MCF 10A (cell line): ENCODE results near the gene PRKG1. TPM values are rescaled to one million over a fixed set of nuclear protein-coding genes. Genes with fewer than 3 reads are reported as not detected.

Experiments
- BruUV-seq: library from RNA; stranded (reverse); fragments of 400-500 nt; replicated peaks from 2 replicates; lab custom pipeline; 2021; lab: Mats Ljungman, UMichigan
- CTCF ChIA-PET: fragments of 300-600 bp; sonication (Branson Sonifier 250); formaldehyde crosslinking; extraction: SDS; loops from one replicate; lab custom pipeline; 2021; ENCODE audit warnings: antibody characterized with exemption, inconsistent platforms; lab: Yijun Ruan, JAX
- POLR2A ChIA-PET: fragments of 300-600, 350-650 bp; sonication (Branson Sonifier 250); formaldehyde crosslinking; extraction: SDS; loops from one replicate; lab custom pipeline; 2020; ENCODE audit warnings: antibody characterized with exemption, inconsistent platforms; lab: Yijun Ruan, JAX
- DNase-seq: peaks from one replicate; pipeline ENCODE4 v3.0.0-alpha.2; 2018; ENCODE audit not compliant: unreplicated experiment
- H3K27ac Mint-ChIP-seq: one replicate; pipeline ENCODE4 v1.8.0; 2022; ENCODE audit warnings: mild to moderate bottlenecking, low read depth, mixed read lengths; ENCODE audit not compliant: unreplicated experiment
- H3K27me3 Mint-ChIP-seq: one replicate; pipeline ENCODE4 v1.8.0; 2022; ENCODE audit warnings: mixed read lengths; ENCODE audit not compliant: insufficient read depth, unreplicated experiment
- H3K36me3 Mint-ChIP-seq: one replicate; pipeline ENCODE4 v1.8.0; 2022; ENCODE audit warnings: mild to moderate bottlenecking, moderate library complexity, mixed read lengths; ENCODE audit not compliant: insufficient read depth, unreplicated experiment
- H3K4me1 Mint-ChIP-seq: one replicate; pipeline ENCODE4 v1.8.0; 2022; ENCODE audit warnings: mixed read lengths; ENCODE audit not compliant: insufficient read depth, unreplicated experiment
- H3K4me3 Mint-ChIP-seq: one replicate; pipeline ENCODE4 v1.8.0; 2022; ENCODE audit warnings: mild to moderate bottlenecking, moderate library complexity, mixed read lengths; ENCODE audit not compliant: unreplicated experiment
- H3K9me3 Mint-ChIP-seq: one replicate; pipeline ENCODE4 v1.8.0; 2022; ENCODE audit warnings: mixed read lengths; ENCODE audit not compliant: unreplicated experiment
- intact Hi-C: fragments of 100-400 bp; cut with micrococcal nuclease; formaldehyde crosslinking; loops from 2 replicates; pipeline ENCODE4 v1.14.1; 2022
- total RNA-seq: library from RNA; stranded (reverse); gene quantifications from 2 replicates; pipeline ENCODE4 v1.2.3, GENCODE V29; 2022
- TF ChIP-seq, protein P1 (sequence below): fragments of 200-600 bp; IDR thresholded peaks from one replicate; pipeline ENCODE4 v1.8.0; 2022; ENCODE audit warnings: antibody characterized with exemption, mild to moderate bottlenecking; ENCODE audit not compliant: unreplicated experiment

Gene PRKG1
- total RNA-seq, 1 experiment from 2014 or later, result 0.09 TPM

DNA sequence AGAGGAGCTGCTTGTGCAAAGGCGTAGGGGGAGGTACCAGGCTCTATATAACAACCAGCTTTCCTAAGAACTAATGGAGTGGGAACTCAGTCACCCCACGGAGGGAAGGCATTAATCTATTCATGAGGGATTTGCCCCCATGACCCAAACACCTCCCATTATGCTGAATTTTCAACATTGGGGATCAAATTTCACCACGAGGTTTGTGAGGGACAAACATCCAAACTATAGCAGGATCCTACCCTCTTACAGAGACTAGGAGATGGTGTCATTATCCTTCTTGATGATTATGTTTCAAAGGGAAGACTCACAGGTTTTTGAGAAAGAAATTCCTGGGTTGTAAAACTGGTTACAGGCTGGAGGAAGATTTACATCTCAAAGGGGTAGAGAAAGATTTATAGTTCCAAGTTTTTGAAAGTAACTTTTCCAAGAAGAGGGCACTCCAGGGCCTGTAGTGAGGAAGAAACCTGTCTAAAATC, 944.8 kb downstream of the PRKG1 start:
- peaks cover 1% of the 10 kb centered on the region for H3K9me3 Mint-ChIP-seq
- intact Hi-C loops, result no loop called here
- H3K27ac Mint-ChIP-seq, result no peak overlapping the region
- BruUV-seq, result no TSS peak
- no peak overlapping the region for H3K4me3 Mint-ChIP-seq
- no peaks in the 10 kb centered on the region for H3K4me1 Mint-ChIP-seq
- peaks cover 15% of the 10 kb centered on the region for H3K27me3 Mint-ChIP-seq
- TF ChIP-seq, protein P1, sequence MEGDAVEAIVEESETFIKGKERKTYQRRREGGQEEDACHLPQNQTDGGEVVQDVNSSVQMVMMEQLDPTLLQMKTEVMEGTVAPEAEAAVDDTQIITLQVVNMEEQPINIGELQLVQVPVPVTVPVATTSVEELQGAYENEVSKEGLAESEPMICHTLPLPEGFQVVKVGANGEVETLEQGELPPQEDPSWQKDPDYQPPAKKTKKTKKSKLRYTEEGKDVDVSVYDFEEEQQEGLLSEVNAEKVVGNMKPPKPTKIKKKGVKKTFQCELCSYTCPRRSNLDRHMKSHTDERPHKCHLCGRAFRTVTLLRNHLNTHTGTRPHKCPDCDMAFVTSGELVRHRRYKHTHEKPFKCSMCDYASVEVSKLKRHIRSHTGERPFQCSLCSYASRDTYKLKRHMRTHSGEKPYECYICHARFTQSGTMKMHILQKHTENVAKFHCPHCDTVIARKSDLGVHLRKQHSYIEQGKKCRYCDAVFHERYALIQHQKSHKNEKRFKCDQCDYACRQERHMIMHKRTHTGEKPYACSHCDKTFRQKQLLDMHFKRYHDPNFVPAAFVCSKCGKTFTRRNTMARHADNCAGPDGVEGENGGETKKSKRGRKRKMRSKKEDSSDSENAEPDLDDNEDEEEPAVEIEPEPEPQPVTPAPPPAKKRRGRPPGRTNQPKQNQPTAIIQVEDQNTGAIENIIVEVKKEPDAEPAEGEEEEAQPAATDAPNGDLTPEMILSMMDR, result no peak
- DNase-seq, result no peak
- ChIA-PET POLR2A (no interaction called here), CTCF (no interaction called here)
- no peaks in the 10 kb centered on the region for H3K36me3 Mint-ChIP-seq

DNA sequence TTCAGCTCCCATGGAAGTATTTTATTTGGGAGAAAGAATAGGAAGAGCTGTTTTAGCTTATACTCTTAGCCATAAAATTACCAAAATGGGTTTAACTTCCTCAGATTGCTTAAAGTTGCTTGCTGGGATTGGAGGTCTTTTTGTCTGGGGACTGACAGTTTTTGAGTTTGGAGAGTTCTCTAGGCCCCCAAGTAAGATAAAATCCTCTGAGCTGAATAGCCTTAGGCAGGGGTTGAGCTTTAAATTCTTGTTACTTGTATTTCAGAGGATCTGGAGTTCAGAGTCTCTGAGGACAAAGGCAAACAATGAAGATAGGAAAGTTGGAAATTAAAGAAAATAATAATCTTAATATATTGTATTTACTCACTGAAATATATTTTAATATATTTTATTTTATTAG, 945.4 kb downstream of the PRKG1 start:
- Mint-ChIP-seq H3K4me3 (no peak overlapping the region), H3K27ac (no peak overlapping the region), H3K9me3 (no peaks in the 10 kb centered on the region), H3K36me3 (no peaks in the 10 kb centered on the region), H3K27me3 (peaks cover 15% of the 10 kb centered on the region), H3K4me1 (no peaks in the 10 kb centered on the region)
- ChIA-PET POLR2A (no interaction called here), CTCF (no interaction called here)
- no peak for DNase-seq
- intact Hi-C loops, result no loop called here
- BruUV-seq, result no TSS peak
- TF ChIP-seq, protein P1, result no peak

DNA sequence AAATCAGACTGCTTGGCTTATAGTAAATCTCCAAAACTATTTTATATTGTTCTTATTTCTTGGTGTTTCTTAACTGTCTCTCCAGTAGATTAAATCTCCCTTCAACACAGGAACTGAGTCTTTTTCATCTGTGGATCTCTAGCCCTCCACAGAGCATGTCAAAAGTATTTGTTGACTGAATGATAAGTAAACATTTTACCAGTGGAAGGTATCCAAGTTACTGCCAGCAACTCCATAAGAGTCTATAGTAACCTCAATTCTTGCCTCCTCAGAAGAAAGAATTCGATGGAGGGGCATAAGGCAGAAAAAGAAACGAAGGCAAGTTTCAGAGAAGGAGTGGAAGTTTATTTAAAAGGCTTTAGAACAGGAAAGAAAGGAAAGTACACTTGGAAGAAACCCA, 945.9 kb downstream of the PRKG1 start:
- H3K4me1 Mint-ChIP-seq, result no peaks in the 10 kb centered on the region
- H3K36me3 Mint-ChIP-seq, result no peaks in the 10 kb centered on the region
- ChIA-PET CTCF (no interaction called here), POLR2A (no interaction called here)
- no TSS peak for BruUV-seq
- H3K27me3 Mint-ChIP-seq, result peaks cover 15% of the 10 kb centered on the region
- no peak overlapping the region for H3K4me3 Mint-ChIP-seq
- DNase-seq, result no peak
- H3K9me3 Mint-ChIP-seq, result no peaks in the 10 kb centered on the region
- TF ChIP-seq, protein P1, result no peak
- intact Hi-C loops, result no loop called here
- no peak overlapping the region for H3K27ac Mint-ChIP-seq

DNA sequence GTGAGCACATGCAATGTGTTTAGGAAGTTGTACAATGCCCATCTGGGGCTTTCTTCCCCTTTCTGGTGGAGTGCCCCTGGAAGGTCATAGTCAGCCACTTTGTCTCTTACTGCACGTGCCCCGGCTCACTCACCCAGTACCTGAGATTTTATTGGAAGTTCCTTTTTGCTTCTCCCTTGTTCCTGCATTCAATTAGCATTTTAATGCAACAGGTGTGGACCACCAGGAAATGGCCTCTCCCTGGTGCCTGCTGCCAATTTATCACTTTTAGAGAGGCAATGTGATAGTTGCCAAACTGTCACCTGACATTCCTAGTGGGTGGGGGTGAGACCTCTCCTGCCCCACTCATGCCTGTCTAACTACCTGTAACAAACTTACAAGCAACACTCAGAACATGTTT, 946.4 kb downstream of the PRKG1 start:
- no TSS peak for BruUV-seq
- no peak overlapping the region for H3K27ac Mint-ChIP-seq
- TF ChIP-seq, protein P1, result no peak

More for the DNA sequence above, 946.4 kb downstream of the PRKG1 start:
- no peak for DNase-seq
- ChIA-PET POLR2A (no interaction called here), CTCF (interaction anchor here (0.6 kb wide), 1 partner anchor 588 kb away, joined by 3 read pairs; no protein-coding TSS in a partner anchor)
- Mint-ChIP-seq H3K4me3 (no peak overlapping the region), H3K9me3 (no peaks in the 10 kb centered on the region), H3K27me3 (peaks cover 15% of the 10 kb centered on the region), H3K4me1 (no peaks in the 10 kb centered on the region), H3K36me3 (no peaks in the 10 kb centered on the region)
- intact Hi-C loops, result no loop called here
